ENCODE data around the gene CLCA2.
A peak's percentile ranks its signal among the peaks of the same experiment; 100 is the strongest.

CLCA2 gene, protein sequence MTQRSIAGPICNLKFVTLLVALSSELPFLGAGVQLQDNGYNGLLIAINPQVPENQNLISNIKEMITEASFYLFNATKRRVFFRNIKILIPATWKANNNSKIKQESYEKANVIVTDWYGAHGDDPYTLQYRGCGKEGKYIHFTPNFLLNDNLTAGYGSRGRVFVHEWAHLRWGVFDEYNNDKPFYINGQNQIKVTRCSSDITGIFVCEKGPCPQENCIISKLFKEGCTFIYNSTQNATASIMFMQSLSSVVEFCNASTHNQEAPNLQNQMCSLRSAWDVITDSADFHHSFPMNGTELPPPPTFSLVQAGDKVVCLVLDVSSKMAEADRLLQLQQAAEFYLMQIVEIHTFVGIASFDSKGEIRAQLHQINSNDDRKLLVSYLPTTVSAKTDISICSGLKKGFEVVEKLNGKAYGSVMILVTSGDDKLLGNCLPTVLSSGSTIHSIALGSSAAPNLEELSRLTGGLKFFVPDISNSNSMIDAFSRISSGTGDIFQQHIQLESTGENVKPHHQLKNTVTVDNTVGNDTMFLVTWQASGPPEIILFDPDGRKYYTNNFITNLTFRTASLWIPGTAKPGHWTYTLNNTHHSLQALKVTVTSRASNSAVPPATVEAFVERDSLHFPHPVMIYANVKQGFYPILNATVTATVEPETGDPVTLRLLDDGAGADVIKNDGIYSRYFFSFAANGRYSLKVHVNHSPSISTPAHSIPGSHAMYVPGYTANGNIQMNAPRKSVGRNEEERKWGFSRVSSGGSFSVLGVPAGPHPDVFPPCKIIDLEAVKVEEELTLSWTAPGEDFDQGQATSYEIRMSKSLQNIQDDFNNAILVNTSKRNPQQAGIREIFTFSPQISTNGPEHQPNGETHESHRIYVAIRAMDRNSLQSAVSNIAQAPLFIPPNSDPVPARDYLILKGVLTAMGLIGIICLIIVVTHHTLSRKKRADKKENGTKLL

DNA sequence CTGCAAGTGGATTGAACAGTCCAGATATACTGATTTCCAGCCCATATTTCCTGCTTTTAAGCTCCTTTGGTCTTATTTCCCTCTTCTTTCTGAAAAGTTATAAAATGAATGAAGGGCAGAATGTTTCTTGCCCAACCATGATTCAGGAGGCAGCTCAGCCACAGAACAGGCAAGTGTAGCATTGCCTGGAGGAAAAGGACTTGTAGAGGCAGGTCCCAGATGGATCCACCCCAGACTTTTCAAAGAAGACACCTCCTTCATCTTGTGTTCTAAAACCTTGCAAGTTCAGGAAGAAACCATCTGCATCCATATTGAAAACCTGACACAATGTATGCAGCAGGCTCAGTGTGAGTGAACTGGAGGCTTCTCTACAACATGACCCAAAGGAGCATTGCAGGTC lies at the start of gene CLCA2:
CLCA2 (plus strand) TSS at position 299 of the 400 bp plus-strand sequence; CDS start at position 376, 77 bp downstream.
- no peak for DNase-seq (ENCODE audit: low spot score)

DNA sequence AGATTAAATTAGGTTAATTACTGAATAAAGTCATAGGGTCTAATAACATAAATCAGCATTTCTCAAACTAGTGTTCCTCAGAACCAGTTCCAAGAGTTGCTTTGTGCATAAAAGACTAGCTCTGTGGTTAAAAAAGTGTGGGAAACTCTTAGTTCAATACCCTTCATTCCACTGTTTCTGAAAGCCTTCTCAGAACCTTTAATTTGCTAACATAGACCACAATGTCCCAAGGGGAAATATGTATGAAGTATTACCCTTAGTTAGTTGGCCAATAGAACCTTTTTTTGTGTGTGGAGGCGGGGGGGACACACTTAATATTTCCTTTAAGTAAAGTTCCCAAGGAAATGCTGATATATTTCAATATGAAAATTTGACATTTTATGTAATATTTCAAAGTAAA lies 48.3 kb upstream of the CLCA2 start:
- DNase-seq (ENCODE audit: low spot score), result no peak

DNA sequence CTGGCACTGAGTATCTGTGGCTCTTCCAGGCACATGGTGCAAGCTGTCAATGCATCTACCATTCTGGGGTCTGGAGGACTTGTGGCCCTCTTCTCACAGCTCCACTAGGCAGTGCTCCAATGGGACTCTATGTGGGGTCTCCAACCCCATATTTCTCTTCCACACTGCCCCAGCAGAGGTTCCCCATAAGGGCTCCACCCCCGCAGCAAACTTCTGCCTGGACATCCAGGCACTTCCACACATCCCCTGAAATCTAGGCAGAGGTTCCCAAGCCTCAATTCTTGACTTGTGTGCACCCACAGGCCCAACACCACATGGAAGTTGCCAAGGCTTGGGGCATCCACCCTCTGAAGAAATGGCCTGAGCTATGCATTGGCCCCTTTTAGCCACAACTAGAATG lies 46.6 kb upstream of the CLCA2 start:
- DNase-seq (ENCODE audit: low spot score), result no peak

DNA sequence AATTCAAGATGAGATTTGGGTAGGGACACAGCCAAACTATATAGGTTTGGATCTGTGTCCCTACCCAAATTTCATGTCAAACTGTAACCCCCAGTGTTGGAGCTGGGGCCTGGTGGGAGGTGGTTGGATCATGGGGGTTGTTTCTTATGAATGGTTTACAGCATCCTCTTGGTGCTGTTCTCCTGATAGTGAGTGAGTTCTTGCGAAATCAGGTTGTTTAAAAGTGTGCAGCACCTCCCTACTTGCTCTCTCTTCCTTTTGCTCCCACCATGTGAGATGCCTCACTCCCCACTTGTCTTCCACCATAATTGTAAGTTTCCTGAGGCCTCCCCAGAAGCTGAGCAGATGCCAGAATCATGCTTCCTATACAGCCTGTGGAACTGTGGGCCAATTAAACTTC lies 45.2 kb upstream of the CLCA2 start:
- DNase-seq (ENCODE audit: low spot score), result no peak

DNA sequence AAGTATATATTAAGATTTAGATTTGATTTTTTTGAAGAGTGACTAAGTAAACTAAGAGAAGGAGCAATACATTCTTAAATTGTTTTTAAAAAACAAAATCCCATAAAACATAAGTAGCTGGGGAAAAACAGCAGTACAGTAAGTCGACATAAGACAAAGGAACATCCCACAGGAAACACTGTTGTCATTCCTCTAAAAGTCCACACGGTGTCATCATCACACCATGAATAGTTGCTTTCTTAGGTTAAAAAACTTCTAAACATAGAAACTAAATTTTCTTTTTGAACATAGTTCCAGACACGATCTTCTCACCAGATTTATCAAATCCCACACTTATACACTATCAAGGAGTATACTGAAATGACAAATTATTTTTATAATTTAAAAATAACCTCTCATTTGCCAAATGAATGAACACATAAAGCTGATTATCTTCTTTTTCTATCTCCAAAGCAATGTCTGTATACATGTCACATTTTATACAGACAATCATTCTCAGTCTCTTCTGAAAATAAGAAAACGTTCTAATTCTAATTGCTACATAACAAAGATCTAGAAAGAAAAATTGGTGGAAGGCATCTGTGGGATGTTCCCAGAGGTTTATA lies 43.6 kb upstream of the CLCA2 start:
- DNase-seq (ENCODE audit: low spot score), result peak; percentile 64

DNA sequence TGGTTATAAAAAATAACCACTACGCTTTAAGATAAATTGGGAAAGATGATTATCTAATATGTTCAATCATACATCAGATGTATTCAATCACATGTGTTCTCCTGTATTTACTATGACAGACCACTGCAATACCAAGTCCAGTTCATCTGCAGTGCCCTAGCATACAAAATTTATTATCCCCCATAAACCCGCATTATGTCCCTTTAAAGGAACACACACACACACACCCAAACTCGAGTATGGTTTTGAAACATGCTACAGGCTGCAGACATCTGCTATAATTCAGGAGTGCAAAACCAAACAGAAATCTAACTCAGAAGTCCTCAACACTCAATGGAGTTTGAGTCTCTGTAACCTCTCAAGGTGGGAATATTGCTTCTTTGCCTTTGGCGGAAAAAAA lies 42.7 kb upstream of the CLCA2 start:
- DNase-seq (ENCODE audit: low spot score), result no peak

DNA sequence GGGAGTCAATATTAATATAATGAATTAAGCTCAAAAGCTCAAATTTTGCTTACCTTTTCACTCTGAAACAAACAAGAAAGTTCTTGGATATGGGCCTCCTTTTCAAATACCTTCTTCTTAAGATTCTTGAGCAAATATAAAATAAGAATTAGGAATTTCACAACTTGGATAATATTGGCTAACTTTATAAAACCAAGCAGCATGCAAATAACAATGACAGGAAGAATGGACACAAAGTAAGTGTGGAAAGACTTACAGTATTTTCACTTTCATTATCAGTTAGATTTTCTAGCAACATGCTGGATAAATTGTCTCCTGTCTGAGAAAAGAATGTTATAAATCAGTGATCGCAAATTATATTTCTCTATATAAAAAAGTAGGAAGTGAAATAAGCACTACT lies 41.1 kb upstream of the CLCA2 start:
- DNase-seq (ENCODE audit: low spot score), result no peak

DNA sequence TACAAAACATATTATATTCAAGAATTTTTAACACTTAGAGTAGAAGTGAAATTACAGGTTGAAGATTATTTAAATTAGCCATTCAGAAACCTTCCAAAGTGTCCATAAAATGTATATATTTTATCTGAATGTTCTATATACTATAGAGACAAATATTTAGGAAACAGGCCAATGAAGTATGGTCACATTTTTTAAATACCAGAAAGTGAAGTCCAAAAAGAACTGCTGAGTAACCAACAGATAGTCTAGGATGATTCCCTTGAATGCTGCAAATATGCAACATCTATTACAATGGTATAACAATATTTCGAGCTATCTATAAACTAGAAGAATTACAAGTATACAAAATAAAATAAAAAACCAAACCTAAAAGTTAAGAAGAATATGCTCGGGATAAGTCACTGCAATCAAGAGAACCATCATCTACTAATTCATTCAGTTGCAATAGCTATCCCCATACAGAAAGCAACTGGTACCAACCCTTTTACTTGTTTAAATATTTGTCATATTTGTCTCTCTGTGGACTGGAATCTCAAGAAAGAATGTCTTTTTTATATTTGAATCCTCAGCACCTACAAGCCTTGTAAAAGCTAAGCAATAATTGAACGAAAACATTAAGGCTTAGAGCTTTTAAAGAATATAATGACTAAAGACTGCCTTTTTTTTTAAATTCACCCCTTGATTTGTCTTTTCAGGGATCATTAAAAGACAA lies 35.9 kb upstream of the CLCA2 start:
- DNase-seq (ENCODE audit: low spot score), result no peak

DNA sequence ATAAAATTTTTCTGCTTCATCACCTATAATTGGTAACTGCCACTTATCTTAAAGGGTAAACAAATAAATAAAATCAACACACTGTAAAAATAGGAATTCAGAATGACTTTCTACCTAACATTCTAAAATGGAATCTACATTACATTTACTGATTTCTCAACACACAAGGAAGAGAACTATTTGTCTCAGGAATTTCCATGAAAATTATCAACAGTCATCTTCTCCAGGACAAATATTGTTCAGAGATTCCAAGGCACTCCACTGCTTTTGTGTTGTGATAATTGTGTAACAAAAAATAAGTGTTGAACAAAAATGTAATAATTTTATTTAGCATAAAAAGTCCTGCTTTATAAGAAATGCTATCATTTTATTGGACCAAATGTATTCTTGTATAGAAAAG lies 35.2 kb upstream of the CLCA2 start:
- no peak for DNase-seq (ENCODE audit: low spot score)

DNA sequence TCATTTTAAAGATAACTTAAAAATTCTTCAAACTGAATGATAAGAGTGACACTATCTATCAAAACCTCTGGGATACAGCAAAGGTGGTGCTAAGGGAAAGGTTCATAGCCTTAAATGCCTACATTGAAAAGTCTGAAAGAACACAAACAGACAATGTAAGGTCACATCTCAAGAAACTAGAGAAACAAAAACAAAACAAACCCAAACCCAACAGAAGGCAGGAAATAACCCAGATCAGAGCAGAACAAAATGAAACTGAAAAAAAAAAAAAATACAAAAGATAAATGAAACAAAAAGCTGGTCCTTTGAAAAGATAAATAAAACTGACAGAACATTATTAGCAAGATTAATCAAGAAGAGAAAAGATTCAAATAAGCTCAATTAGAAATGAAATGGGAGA lies 34.7 kb upstream of the CLCA2 start:
- no peak for DNase-seq (ENCODE audit: low spot score)

DNA sequence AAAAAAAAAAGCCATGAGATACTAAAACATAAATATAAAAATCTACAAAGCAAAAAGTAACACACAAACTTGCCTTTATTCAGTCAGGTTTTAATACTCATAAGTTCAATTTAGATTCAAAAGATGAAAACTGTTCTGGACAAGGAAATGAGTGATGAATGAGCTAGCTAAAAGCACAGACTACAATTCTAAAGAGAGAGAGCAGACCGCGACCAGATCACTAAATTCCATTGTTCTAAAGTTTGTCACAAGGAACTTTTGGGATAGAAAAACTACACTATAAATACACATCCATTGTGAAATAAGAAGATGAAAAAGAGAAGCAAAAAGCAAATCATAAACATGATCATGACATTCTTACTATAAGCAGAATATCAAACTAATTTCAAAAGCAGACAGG lies 29.6 kb upstream of the CLCA2 start:
- DNase-seq (ENCODE audit: low spot score), result peak; percentile 32

DNA sequence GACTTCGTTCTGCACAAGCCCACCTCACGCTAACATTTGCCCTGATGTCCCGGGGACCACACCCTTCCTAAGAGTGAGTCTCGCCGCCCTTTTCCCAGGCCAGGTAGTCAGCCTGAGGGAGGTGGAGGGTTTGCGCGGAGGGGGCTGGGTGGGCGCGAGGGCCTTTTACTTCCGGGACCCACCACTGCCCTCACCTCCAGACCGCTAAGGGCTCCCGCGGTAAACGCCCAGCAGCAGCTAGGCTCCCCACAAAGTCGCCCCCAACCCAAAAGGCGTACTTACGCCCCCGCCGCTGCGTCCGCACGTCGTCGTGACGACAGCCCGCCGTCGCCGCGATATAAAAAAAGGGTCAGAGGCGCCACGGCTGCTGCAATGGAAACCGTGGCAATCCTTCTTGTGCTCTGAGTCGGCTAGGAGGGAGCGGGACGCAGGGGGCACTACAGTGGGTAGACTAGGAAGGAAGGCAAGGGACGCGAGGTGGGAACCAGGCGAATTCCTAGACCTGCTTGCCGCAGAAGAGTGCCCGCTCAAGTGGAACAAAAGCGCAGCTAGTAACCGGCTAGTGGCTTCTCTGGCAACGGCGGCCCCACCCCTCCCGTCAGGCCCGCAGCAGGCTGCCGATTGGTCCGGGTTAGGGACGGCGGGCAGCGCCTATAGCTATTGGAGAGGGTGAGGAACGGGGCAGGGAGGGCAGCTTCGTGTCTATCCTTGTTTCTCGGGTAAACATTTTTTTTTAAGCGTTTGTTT lies 28.0 kb upstream of the CLCA2 start, which contains the start of gene ODF2L:
ODF2L (minus strand) TSS at position 573 of the 747 bp plus-strand sequence. CDS start 9,296 bp downstream, outside the sequence.
- DNase-seq (ENCODE audit: low spot score), result peak; percentile 96

DNA sequence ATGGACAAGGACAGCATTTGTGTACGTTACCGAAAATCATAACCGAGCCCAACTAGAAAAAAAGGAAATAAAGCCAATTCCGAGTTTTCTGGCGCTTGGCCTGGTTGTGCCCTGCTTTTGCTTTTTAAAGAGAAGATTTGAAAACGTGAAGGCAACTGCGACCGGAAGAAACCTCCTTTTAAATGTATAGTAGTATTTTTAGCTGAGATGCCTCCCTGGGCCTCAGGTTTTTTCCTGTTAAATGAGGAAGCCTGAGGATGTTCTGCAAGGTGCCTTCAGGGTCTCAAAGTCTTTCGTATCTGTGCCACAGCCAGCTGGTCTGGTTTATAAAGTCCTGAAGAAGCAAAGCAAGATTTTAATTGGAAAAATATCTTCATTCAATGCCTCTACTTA lies 27.5 kb upstream of the CLCA2 start:
- no peak for DNase-seq (ENCODE audit: low spot score)

DNA sequence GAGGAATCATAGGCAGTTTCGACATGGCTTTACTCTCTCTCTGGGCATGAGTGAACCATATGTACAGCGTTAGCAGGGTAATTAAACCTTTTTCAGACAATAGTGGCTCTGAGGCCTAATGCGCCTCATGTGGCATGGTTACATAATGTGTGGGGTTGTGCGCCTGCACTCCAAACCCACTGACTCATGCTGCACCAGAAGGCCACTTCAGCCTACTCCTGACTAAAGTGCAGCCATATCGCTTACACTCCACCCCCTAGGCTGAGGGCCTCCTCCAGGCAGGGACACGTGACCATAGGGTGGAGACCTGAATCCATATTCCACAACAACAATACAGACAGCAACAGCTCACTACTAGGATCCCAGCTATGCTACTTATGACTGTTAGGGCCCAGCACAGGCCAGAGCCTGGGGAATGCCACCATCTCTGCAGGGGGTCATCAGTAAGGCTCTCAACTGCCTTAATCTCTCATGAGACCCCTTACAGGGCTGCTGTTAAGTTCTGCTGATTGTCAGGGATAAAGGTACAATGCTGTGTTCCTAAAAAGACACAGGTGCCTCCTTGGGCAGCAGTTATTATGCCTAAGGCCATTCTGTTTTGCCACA lies 14.5 kb upstream of the CLCA2 start:
- peak; percentile 21 for DNase-seq (ENCODE audit: low spot score)

DNA sequence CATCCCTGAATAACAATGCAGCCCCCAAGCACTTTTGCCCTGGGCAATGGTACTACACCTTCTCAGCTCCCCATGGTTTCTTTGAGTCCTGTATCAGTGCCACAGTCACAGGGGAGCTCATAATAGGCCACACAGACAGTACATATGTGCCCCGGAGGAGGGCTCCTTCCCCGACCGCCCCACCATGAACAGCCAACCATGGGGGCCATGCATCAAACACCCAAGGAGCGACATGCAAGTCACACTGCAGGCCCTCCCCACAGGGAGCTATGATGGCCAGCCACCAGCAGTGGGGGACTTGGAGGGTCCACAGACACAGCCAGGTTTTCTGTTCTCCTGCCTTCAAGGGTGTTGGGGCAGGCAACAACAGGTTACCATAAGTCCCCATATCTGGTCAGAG lies 13.1 kb upstream of the CLCA2 start:
- no peak for DNase-seq (ENCODE audit: low spot score)

DNA sequence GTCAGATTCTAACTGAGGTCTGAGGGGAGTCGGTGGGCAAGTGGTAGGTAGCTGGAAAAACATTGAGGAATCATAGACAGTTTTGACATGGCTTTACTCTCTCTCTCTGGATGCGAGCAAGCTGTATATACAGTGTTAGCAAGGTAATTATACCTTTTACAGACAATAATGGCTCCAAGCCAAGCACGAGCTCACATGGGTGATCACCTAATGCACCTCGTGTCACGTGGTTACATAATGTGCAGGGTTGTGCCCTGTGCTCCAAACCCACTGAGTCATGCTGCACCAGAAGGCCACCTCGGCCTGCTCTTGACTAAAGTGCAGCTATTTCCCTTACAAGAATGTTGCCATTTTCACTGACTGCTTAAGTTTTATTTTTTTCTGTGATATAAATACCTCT lies 7.6 kb upstream of the CLCA2 start:
- no peak for DNase-seq (ENCODE audit: low spot score)

DNA sequence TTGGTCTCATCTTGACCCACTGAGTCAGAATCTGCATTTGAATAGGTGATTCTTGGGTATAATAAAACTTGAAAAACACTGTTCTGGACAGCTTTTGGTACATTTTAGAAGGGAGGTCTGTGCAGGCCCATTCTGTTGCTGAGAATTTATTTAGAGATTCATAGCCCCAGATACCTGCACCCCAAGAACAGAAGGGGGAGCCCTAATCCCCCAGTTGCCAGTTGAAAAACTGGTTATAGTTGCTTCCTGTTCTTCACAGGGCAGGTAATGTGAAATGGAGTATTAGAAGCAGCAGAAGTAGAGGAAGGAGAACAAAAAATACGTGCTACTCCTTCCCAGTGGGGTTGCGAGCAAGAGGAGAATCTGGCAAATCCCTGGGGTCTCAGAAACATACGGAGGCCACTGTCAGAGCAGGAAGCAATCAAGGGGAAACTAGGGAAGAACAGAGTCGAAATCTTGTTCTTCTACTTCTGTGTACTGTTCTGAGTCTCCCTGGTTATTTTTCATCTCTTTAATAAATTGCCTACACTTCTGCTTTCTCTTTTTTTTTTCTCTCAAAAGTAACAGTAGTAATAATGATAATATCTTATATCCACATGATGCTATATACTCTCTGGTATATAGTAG lies 4.6 kb upstream of the CLCA2 start:
- peak; percentile 26 for DNase-seq (ENCODE audit: low spot score)

DNA sequence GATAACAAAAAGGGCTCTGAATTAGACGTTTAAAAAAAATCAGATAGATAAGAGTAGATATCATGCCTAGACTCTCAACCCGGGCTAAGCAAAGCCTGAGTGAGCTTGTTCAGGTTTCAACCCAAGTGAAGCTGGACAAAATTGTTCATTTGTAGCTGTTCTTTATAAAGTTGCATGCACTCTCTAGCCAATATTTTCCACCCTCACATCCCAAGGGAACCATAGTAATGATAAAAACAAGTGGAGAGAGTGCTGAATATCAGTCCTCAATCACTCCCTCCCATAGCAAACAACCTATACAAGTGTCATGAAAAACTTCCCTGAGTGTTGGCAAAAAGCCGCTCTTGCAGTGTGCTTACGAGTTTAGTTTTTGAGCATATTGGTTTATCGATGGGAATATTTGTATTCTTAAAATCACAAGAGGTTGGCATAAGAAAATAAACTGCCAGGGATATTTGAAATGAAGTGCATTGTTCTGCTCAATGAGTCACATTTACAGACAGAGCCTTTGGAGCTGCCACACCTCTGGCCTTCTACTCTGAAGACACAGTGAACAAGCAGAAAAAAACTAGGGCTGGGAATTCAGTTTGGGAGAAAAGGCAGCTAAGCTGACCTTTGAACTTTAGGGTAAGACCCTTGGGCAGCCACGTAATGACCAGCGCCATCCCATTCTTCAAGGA lies 2.2 kb upstream of the CLCA2 start:
- peak; percentile 12 for DNase-seq (ENCODE audit: low spot score)

DNA sequence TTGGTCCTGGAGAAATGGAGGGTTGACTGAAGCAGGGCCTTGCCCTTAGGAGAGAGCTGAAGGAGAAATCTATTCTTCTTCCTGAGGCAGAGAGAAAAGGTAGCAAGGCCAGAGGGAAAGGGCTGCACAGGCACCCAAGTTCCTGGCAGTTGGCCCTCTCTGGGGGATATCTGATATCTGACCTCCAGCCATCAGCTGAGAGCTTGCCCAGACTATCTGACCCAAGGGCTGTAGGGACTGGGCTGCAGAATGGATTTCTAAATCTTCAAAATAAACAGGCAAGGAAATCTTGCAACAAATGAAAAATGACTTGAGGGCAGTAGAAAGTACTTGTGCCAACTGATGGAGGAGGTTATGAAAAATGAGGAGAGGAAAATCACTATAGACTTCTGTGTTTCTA lies 498 bp upstream of the CLCA2 start:
- no peak for DNase-seq (ENCODE audit: low spot score)
